Body of pancreas (tissue), 4 donors: ENCODE measurements around the gene HOTAIR.

Experiments used
- CTCF ChIP-seq, 7 experiments: fragments of 450-650 bp in 4 of 7; fragments of 200-600 bp in 3 of 7; sonication (generic) in 3 of 7; IDR thresholded peaks; one replicate each; pipeline ENCODE4 v1.5.1; 2016 to 2019; ENCODE audit warnings: antibody characterized with exemption in 7 of 7
- POLR2A ChIP-seq, 3 donors: fragments of 450-650 bp; IDR thresholded peaks; one replicate each; pipeline ENCODE4 v1.6.1; 2016; ENCODE audit warnings: antibody characterized with exemption in 3 of 3, mild to moderate bottlenecking in 2 of 3

GRCh38 chr12:54019091-54019811 is 44.5 kb upstream of the HOTAIR start:
- TF ChIP-seq CTCF (IDR thresholded peaks at IDR 0.05): no peak
- TF ChIP-seq POLR2A (IDR thresholded peaks at IDR 0.05): no peak
